GM23338 (cell line): Measurements from ENCODE around the gene RFX7. TPM values are rescaled to one million over a fixed set of nuclear protein-coding genes. Genes with fewer than 3 reads are reported as not detected.
A peak's percentile ranks its signal among the peaks of the same experiment; 100 is the strongest.

Source experiments
- ATAC-seq: fragments of 200-7000 bp; cut with Tn5 transposase; 3 replicates; pipeline ENCODE4 v1.9.1; 2020
- DNase-seq: peaks from one replicate; pipeline ENCODE4 v3.0.0-alpha.2; 2015; ENCODE audit warnings: low spot score
- H2AFZ ChIP-seq: fragments of 200-600 bp; sonication (generic); 2 replicates; pipeline ENCODE4 v1.8.0; 2016; ENCODE audit warnings: antibody characterized with exemption, mild to moderate bottlenecking, moderate library complexity
- H3F3A ChIP-seq: fragments of 200-600 bp; sonication (generic); replicated peaks from 2 replicates; pipeline ENCODE4 v1.8.0; 2017; ENCODE audit warnings: antibody characterized with exemption, mixed run types, low read depth
- H3K27ac ChIP-seq: fragments of 200-600 bp; sonication (generic); 2 replicates; pipeline ENCODE4 v1.6.1; 2016; ENCODE audit warnings: low read depth
- H3K27me3 ChIP-seq: fragments of 200-600 bp; sonication (generic); 2 replicates; pipeline ENCODE4 v1.8.0; 2016; ENCODE audit warnings: mild to moderate bottlenecking, mixed run types, moderate library complexity; ENCODE audit not compliant: insufficient read depth
- H3K36me3 ChIP-seq: fragments of 200-600 bp; sonication (generic); 2 replicates; pipeline ENCODE4 v1.8.0; 2016; ENCODE audit warnings: mild to moderate bottlenecking; ENCODE audit not compliant: insufficient read depth
- H3K4me1 ChIP-seq: fragments of 200-600 bp; sonication (generic); 2 replicates; pipeline ENCODE4 v1.8.0; 2016; ENCODE audit warnings: mild to moderate bottlenecking, moderate library complexity; ENCODE audit not compliant: insufficient read depth
- H3K4me2 ChIP-seq: fragments of 200-600 bp; sonication (generic); 2 replicates; pipeline ENCODE4 v1.7.1; 2017; ENCODE audit warnings: mixed run types
- H3K4me3 ChIP-seq: fragments of 200-600 bp; sonication (generic); 2 replicates; pipeline ENCODE4 v1.6.1; 2016; ENCODE audit warnings: mixed run types
- H3K79me2 ChIP-seq: fragments of 200-600 bp; sonication (generic); replicated peaks from 2 replicates; pipeline ENCODE4 v1.8.0; 2017; ENCODE audit warnings: mild to moderate bottlenecking; ENCODE audit not compliant: insufficient read depth
- H3K9me2 ChIP-seq: fragments of 200-600 bp; sonication (generic); 2 replicates; pipeline ENCODE4 v1.8.0; 2017; ENCODE audit not compliant: insufficient read depth
- H4K20me1 ChIP-seq: fragments of 200-600 bp; sonication (generic); replicated peaks from 2 replicates; pipeline ENCODE4 v1.8.0; 2017; ENCODE audit warnings: mild to moderate bottlenecking; ENCODE audit not compliant: insufficient read depth
- H3K27ac Mint-ChIP-seq: 2 replicates; pipeline ENCODE4 v1.8.0; 2020; ENCODE audit warnings: inconsistent platforms, mild to moderate bottlenecking, moderate library complexity, mixed read lengths
- H3K27me3 Mint-ChIP-seq: 3 replicates; pipeline ENCODE4 v1.8.0; 2022; ENCODE audit warnings: low read depth, mild to moderate bottlenecking, moderate library complexity, mixed read lengths, inconsistent platforms; ENCODE audit not compliant: insufficient read depth, poor library complexity
- H3K36me3 Mint-ChIP-seq: 3 replicates; pipeline ENCODE4 v1.8.0; 2021; ENCODE audit warnings: low read depth, mild to moderate bottlenecking, inconsistent platforms, moderate library complexity, mixed read lengths
- H3K4me1 Mint-ChIP-seq: 3 replicates; pipeline ENCODE4 v1.8.0; 2020; ENCODE audit warnings: mild to moderate bottlenecking, inconsistent platforms, mixed read lengths
- H3K4me3 Mint-ChIP-seq: 3 replicates; pipeline ENCODE4 v1.8.0; 2021; ENCODE audit warnings: moderate library complexity, mild to moderate bottlenecking, inconsistent platforms, mixed read lengths
- H3K9me3 Mint-ChIP-seq: 3 replicates; pipeline ENCODE4 v1.8.0; 2020; ENCODE audit warnings: moderate library complexity, mild to moderate bottlenecking, inconsistent platforms, mixed read lengths
- CREB1 ChIP-seq: fragments of 250-450 bp; sonication (Bioruptor Pico); IDR thresholded peaks from 2 replicates; pipeline ENCODE4 v1.5.0; 2020; ENCODE audit warnings: low read depth, mild to moderate bottlenecking, moderate library complexity
- EZH2 ChIP-seq: fragments of 200-600 bp; sonication (generic); IDR thresholded peaks from one replicate; pipeline ENCODE4 v1.8.0; 2017; ENCODE audit warnings: antibody characterized with exemption, mild to moderate bottlenecking, low read depth; ENCODE audit not compliant: unreplicated experiment
- EZH2phosphoT487 ChIP-seq: fragments of 200-600 bp; sonication (generic); IDR thresholded peaks from one replicate; pipeline ENCODE4 v1.8.1; 2018; ENCODE audit warnings: antibody characterized with exemption; ENCODE audit not compliant: unreplicated experiment
- JUNB ChIP-seq: IDR thresholded peaks from one replicate; pipeline ENCODE4 v1.6.1; 2016; ENCODE audit warnings: antibody characterized with exemption; ENCODE audit not compliant: unreplicated experiment
- NANOG ChIP-seq: IDR thresholded peaks from 2 replicates; pipeline ENCODE4 v1.6.1; 2016; ENCODE audit warnings: antibody characterized with exemption, borderline replicate concordance
- POLR2AphosphoS5 ChIP-seq: IDR thresholded peaks from 2 replicates; pipeline ENCODE4 v1.6.1; 2016; ENCODE audit warnings: antibody characterized with exemption, low read depth
- STAT1 ChIP-seq: IDR thresholded peaks from one replicate; pipeline ENCODE4 v1.6.1; 2016; ENCODE audit warnings: antibody characterized with exemption; ENCODE audit not compliant: unreplicated experiment
- ZNF114 ChIP-seq: fragments of 250-450 bp; sonication (Bioruptor Pico); IDR thresholded peaks from 2 replicates; pipeline ENCODE4 v1.5.0; 2020; ENCODE audit warnings: mild to moderate bottlenecking, moderate library complexity
- ZNF331 ChIP-seq: fragments of 250-450 bp; sonication (Bioruptor Pico); IDR thresholded peaks from 2 replicates; pipeline ENCODE4 v1.5.0; 2020; ENCODE audit warnings: low read depth, mild to moderate bottlenecking, moderate library complexity
- ZNF462 ChIP-seq: fragments of 250-450 bp; sonication (Bioruptor Pico); IDR thresholded peaks from 2 replicates; pipeline ENCODE4 v1.5.0; 2020; ENCODE audit warnings: mild to moderate bottlenecking, moderate library complexity
- polyA plus RNA-seq: library from polyadenylated mRNA; unstranded; fragments of >200 nt; fragmentation: Nextera tagmentation; extraction: Ambion mirVana; gene quantifications from 2 replicates; pipeline ENCODE4 v1.2.1, GENCODE V29; 2016
- total RNA-seq: library from RNA; depleted of rRNA; stranded (reverse); fragments of >200 nt; shearing (Covaris generic); gene quantifications from 2 replicates; pipeline ENCODE4 v1.2.3, GENCODE V29; 2014
- TF ChIP-seq, protein P1 (sequence below), 2 experiments: fragments of 200-600 bp in 1 of 2; sonication (generic) in 1 of 2; conservative IDR thresholded peaks; 2 replicates each; pipeline versions ENCODE4 v1.5.1 to v1.6.1; 2016 to 2017; ENCODE audit warnings: antibody characterized with exemption in 2 of 2, low read depth in 2 of 2, mild to moderate bottlenecking in 2 of 2, moderate library complexity in 1 of 2
- TF ChIP-seq, protein P2 (sequence below): IDR thresholded peaks from one replicate; pipeline ENCODE4 v1.6.1; 2018; ENCODE audit warnings: antibody characterized with exemption; ENCODE audit not compliant: unreplicated experiment
- TF ChIP-seq, protein P3 (sequence below): IDR thresholded peaks from 2 replicates; pipeline ENCODE4 v1.6.1; 2016; ENCODE audit warnings: antibody characterized with exemption

The RFX7 gene
- total and polyA plus RNA-seq, 2 experiments from 2014 or later: 17.6 to 33.6 TPM

- H3K4me1 ChIP-seq: 0 out of 2 replicates have a peak, but pooled peaks cover 5% of the 10 kb centered on the region
- H3K36me3 ChIP-seq: no peaks in the 10 kb centered on the region
- no peak overlapping the region for H3K27ac Mint-ChIP-seq
- no peak overlapping the region for H3K4me3 ChIP-seq
- no peaks in the 10 kb centered on the region for H3K9me3 Mint-ChIP-seq
- peak overlapping the region; percentile 50 for H3K4me2 ChIP-seq
- H3K9me2 ChIP-seq: peaks cover 10% of the 10 kb centered on the region; the same call in 1 of the 2 replicates
- H3K27me3 Mint-ChIP-seq: peaks cover 3% of the 10 kb centered on the region
- no peak overlapping the region for H3K4me3 Mint-ChIP-seq
- H3K27ac ChIP-seq: no peak overlapping the region
- DNase-seq: peak; percentile 6
- no peaks in the 10 kb centered on the region for H3F3A ChIP-seq
- no peaks in the 10 kb centered on the region for H3K27me3 ChIP-seq
- ATAC-seq: no peak
- no peaks in the 10 kb centered on the region for H3K79me2 ChIP-seq
- no peaks in the 10 kb centered on the region for H3K36me3 Mint-ChIP-seq
- H3K4me1 Mint-ChIP-seq: peaks cover 14% of the 10 kb centered on the region
- no peaks in the 10 kb centered on the region for H4K20me1 ChIP-seq
- TF ChIP-seq, protein P1, sequence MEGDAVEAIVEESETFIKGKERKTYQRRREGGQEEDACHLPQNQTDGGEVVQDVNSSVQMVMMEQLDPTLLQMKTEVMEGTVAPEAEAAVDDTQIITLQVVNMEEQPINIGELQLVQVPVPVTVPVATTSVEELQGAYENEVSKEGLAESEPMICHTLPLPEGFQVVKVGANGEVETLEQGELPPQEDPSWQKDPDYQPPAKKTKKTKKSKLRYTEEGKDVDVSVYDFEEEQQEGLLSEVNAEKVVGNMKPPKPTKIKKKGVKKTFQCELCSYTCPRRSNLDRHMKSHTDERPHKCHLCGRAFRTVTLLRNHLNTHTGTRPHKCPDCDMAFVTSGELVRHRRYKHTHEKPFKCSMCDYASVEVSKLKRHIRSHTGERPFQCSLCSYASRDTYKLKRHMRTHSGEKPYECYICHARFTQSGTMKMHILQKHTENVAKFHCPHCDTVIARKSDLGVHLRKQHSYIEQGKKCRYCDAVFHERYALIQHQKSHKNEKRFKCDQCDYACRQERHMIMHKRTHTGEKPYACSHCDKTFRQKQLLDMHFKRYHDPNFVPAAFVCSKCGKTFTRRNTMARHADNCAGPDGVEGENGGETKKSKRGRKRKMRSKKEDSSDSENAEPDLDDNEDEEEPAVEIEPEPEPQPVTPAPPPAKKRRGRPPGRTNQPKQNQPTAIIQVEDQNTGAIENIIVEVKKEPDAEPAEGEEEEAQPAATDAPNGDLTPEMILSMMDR (conservative IDR thresholded peaks at IDR 0.05; ENCODE audit: low read depth in 2 of 2): no peak
- TF ChIP-seq EZH2 (no peak), JUNB (no peak), STAT1 (no peak), ZNF331 (CRISPR knock-in tag) (no peak), ZNF114 (no peak), EZH2phosphoT487 (no peak), POLR2AphosphoS5 (no peak), CREB1 (CRISPR knock-in tag) (no peak), NANOG (no peak), ZNF462 (no peak)
- TF ChIP-seq, protein P2, sequence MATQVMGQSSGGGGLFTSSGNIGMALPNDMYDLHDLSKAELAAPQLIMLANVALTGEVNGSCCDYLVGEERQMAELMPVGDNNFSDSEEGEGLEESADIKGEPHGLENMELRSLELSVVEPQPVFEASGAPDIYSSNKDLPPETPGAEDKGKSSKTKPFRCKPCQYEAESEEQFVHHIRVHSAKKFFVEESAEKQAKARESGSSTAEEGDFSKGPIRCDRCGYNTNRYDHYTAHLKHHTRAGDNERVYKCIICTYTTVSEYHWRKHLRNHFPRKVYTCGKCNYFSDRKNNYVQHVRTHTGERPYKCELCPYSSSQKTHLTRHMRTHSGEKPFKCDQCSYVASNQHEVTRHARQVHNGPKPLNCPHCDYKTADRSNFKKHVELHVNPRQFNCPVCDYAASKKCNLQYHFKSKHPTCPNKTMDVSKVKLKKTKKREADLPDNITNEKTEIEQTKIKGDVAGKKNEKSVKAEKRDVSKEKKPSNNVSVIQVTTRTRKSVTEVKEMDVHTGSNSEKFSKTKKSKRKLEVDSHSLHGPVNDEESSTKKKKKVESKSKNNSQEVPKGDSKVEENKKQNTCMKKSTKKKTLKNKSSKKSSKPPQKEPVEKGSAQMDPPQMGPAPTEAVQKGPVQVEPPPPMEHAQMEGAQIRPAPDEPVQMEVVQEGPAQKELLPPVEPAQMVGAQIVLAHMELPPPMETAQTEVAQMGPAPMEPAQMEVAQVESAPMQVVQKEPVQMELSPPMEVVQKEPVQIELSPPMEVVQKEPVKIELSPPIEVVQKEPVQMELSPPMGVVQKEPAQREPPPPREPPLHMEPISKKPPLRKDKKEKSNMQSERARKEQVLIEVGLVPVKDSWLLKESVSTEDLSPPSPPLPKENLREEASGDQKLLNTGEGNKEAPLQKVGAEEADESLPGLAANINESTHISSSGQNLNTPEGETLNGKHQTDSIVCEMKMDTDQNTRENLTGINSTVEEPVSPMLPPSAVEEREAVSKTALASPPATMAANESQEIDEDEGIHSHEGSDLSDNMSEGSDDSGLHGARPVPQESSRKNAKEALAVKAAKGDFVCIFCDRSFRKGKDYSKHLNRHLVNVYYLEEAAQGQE: no peak
- TF ChIP-seq, protein P3, sequence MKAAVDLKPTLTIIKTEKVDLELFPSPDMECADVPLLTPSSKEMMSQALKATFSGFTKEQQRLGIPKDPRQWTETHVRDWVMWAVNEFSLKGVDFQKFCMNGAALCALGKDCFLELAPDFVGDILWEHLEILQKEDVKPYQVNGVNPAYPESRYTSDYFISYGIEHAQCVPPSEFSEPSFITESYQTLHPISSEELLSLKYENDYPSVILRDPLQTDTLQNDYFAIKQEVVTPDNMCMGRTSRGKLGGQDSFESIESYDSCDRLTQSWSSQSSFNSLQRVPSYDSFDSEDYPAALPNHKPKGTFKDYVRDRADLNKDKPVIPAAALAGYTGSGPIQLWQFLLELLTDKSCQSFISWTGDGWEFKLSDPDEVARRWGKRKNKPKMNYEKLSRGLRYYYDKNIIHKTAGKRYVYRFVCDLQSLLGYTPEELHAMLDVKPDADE: no peak
- H2AFZ ChIP-seq: peak overlapping the region; percentile 72
Observed at GRCh38 chr15:56042982-56043980, 200.4 kb downstream of the RFX7 start.
